IMR-90 (cell line): ENCODE results near the gene HELZ. TPM values are rescaled to one million over a fixed set of nuclear protein-coding genes. Genes with fewer than 3 reads are reported as not detected.

ENCODE experiments used
- ATAC-seq: fragments of 200-7000 bp; cut with Tn5 transposase; 2 replicates; pipeline ENCODE4 v1.9.1; 2020; ENCODE audit warnings: low read depth, mild to moderate bottlenecking, moderate library complexity
- BruUV-seq: library from RNA; stranded (reverse); fragments of 400-500 nt; replicated peaks from 2 replicates; lab custom pipeline; 2021; lab: Mats Ljungman, UMichigan
- CTCF ChIA-PET: fragments of 300-600 bp; formaldehyde crosslinking; extraction: SDS; loops from one replicate; lab custom pipeline; 2021; ENCODE audit warnings: antibody characterized with exemption; lab: Yijun Ruan, JAX
- POLR2A ChIA-PET: fragments of 300-600 bp; sonication (Branson Sonifier 250); formaldehyde crosslinking; loops from one replicate; lab custom pipeline; 2022; ENCODE audit warnings: antibody characterized with exemption; ENCODE audit not compliant: unreplicated experiment; lab: Charles Lee
- DNase-seq: peaks from one replicate; pipeline ENCODE4 v3.0.0; 2013
- H2AFZ ChIP-seq: replicated peaks from 2 replicates; pipeline ENCODE3; 2013; ENCODE audit warnings: low read length, mild to moderate bottlenecking; ENCODE audit not compliant: poor library complexity
- H2AK5ac ChIP-seq: 2 replicates; pipeline ENCODE4 v1.6.1; 2013; ENCODE audit warnings: low read depth, low read length, inconsistent platforms
- H2AK9ac ChIP-seq: replicated peaks from 2 replicates; pipeline ENCODE3; 2013; ENCODE audit warnings: mild to moderate bottlenecking, low read depth, low read length, moderate library complexity; ENCODE audit not compliant: poor library complexity
- H2BK120ac ChIP-seq: 2 replicates; pipeline ENCODE4 v1.6.1; 2013; ENCODE audit warnings: low read depth, low read length, inconsistent platforms
- H2BK15ac ChIP-seq: 3 replicates; pipeline ENCODE4 v1.6.1; 2013; ENCODE audit warnings: low read depth, low read length, inconsistent platforms
- H2BK20ac ChIP-seq: 2 replicates; pipeline ENCODE4 v1.6.1; 2013; ENCODE audit warnings: low read depth, mild to moderate bottlenecking, inconsistent platforms, low read length, moderate library complexity
- H2BK5ac ChIP-seq: 2 replicates; pipeline ENCODE4 v1.6.1; 2013; ENCODE audit warnings: mild to moderate bottlenecking, low read depth, low read length, inconsistent platforms; ENCODE audit not compliant: poor library complexity, severe bottlenecking
- H3K14ac ChIP-seq: replicated peaks from 2 replicates; pipeline ENCODE4 v1.6.1; 2013; ENCODE audit warnings: low read depth, low read length, inconsistent platforms
- H3K18ac ChIP-seq: 2 replicates; pipeline ENCODE4 v1.6.1; 2013; ENCODE audit warnings: low read depth, low read length, control low read depth
- H3K23ac ChIP-seq: 2 replicates; pipeline ENCODE4 v1.6.1; 2013; ENCODE audit warnings: low read depth, low read length, inconsistent platforms
- H3K27ac ChIP-seq: 2 replicates; pipeline ENCODE4 v1.5.1; 2013; ENCODE audit warnings: mild to moderate bottlenecking, control low read depth, low read length; ENCODE audit not compliant: insufficient read depth
- H3K27me3 ChIP-seq: 2 replicates; pipeline ENCODE4 v1.6.1; 2013; ENCODE audit warnings: low read length; ENCODE audit not compliant: control insufficient read depth, insufficient read depth
- H3K36me3 ChIP-seq: 2 replicates; pipeline ENCODE4 v1.6.1; 2013; ENCODE audit warnings: low read length, mixed read lengths; ENCODE audit not compliant: control insufficient read depth, insufficient read depth
- H3K4ac ChIP-seq: 2 replicates; pipeline ENCODE4 v1.6.1; 2013; ENCODE audit warnings: low read depth, low read length, inconsistent platforms
- H3K4me1 ChIP-seq: 2 replicates; pipeline ENCODE4 v1.6.1; 2013; ENCODE audit warnings: low read length, mixed read lengths; ENCODE audit not compliant: control insufficient read depth, insufficient read depth
- H3K4me2 ChIP-seq: 2 replicates; pipeline ENCODE4 v1.6.1; 2013; ENCODE audit warnings: low read depth, mild to moderate bottlenecking, control low read depth, low read length, moderate library complexity
- H3K4me3 ChIP-seq: 2 replicates; pipeline ENCODE4 v1.5.1; 2013; ENCODE audit warnings: low read depth, mild to moderate bottlenecking, control low read depth, low read length, moderate library complexity; ENCODE audit not compliant: insufficient read depth
- H3K56ac ChIP-seq: 2 replicates; pipeline ENCODE4 v1.6.1; 2013; ENCODE audit warnings: low read length, inconsistent platforms; ENCODE audit not compliant: insufficient read depth; ENCODE audit errors: extremely low read depth
- H3K79me1 ChIP-seq, 2 experiments: 2 replicates each; pipeline ENCODE4 v1.6.1; 2013; ENCODE audit warnings: low read length in 2 of 2, inconsistent platforms in 1 of 2, low read depth in 1 of 2
- H3K9ac ChIP-seq: 2 replicates; pipeline ENCODE4 v1.6.1; 2013; ENCODE audit warnings: low read depth, low read length, control low read depth
- H3K9me1 ChIP-seq: 2 replicates; pipeline ENCODE4 v1.6.1; 2013; ENCODE audit warnings: low read length, inconsistent platforms; ENCODE audit not compliant: insufficient read depth
- H3K9me3 ChIP-seq: 2 replicates; pipeline ENCODE4 v1.6.1; 2013; ENCODE audit warnings: low read length; ENCODE audit not compliant: control insufficient read depth, insufficient read depth
- H4K20me1 ChIP-seq: 2 replicates; pipeline ENCODE4 v1.6.1; 2013; ENCODE audit warnings: low read length, inconsistent platforms; ENCODE audit not compliant: insufficient read depth
- H4K5ac ChIP-seq: 2 replicates; pipeline ENCODE4 v1.6.1; 2013; ENCODE audit warnings: mild to moderate bottlenecking, low read depth, low read length, control low read depth
- H4K8ac ChIP-seq, 2 experiments: 2 replicates each; pipeline ENCODE4 v1.6.1; 2013; ENCODE audit warnings: low read depth in 2 of 2, low read length in 2 of 2, control low read depth in 1 of 2, inconsistent platforms in 1 of 2
- H4K91ac ChIP-seq: 2 replicates; pipeline ENCODE4 v1.6.1; 2013; ENCODE audit warnings: low read depth, low read length, inconsistent platforms; ENCODE audit not compliant: insufficient read depth
- BHLHE40 ChIP-seq: fragments of 150-350 bp; IDR thresholded peaks from 2 replicates; pipeline ENCODE4 v1.6.1; 2016; ENCODE audit warnings: mild to moderate bottlenecking, low read depth, low read length
- CEBPB ChIP-seq: IDR thresholded peaks from 2 replicates; pipeline ENCODE4 v1.6.1; 2012; ENCODE audit warnings: low read depth, low read length, improper control_type of control experiment
- CHD1 ChIP-seq: IDR thresholded peaks from 2 replicates; pipeline ENCODE4 v1.6.1; 2012; ENCODE audit warnings: low read depth, low read length, improper control_type of control experiment
- FOS ChIP-seq: fragments of 150-350 bp; IDR thresholded peaks from 2 replicates; pipeline ENCODE4 v1.6.1; 2016; ENCODE audit warnings: low read depth, low read length
- MAFK ChIP-seq: IDR thresholded peaks from 2 replicates; pipeline ENCODE4 v1.6.1; 2012; ENCODE audit warnings: low read depth, low read length, improper control_type of control experiment
- MAZ ChIP-seq: IDR thresholded peaks from 2 replicates; pipeline ENCODE4 v1.6.1; 2012; ENCODE audit warnings: low read depth, mild to moderate bottlenecking, low read length, improper control_type of control experiment, moderate library complexity, borderline replicate concordance
- MXI1 ChIP-seq: IDR thresholded peaks from 2 replicates; pipeline ENCODE4 v1.6.1; 2012; ENCODE audit warnings: low read depth, mild to moderate bottlenecking, low read length, moderate library complexity, borderline replicate concordance
- NFE2L2 ChIP-seq: fragments of 150-350 bp; IDR thresholded peaks from 2 replicates; pipeline ENCODE4 v1.6.1; 2016; ENCODE audit warnings: low read depth, mild to moderate bottlenecking, low read length
- POLR2A ChIP-seq: IDR thresholded peaks from 2 replicates; pipeline ENCODE4 v1.6.1; 2012; ENCODE audit warnings: mild to moderate bottlenecking, low read depth, low read length
- RAD21 ChIP-seq: IDR thresholded peaks from 2 replicates; pipeline ENCODE4 v1.6.1; 2012; ENCODE audit warnings: low read length, improper control_type of control experiment
- RCOR1 ChIP-seq: IDR thresholded peaks from 2 replicates; pipeline ENCODE4 v1.6.1; 2012; ENCODE audit warnings: mild to moderate bottlenecking, low read length, improper control_type of control experiment; ENCODE audit not compliant: insufficient replicate concordance
- RFX5 ChIP-seq: IDR thresholded peaks from 2 replicates; pipeline ENCODE4 v1.8.0; 2012; ENCODE audit warnings: low read depth, mild to moderate bottlenecking, low read length, moderate library complexity
- SMC3 ChIP-seq: fragments of 150-350 bp; IDR thresholded peaks from 2 replicates; pipeline ENCODE4 v1.6.1; 2016; ENCODE audit warnings: low read depth, mild to moderate bottlenecking, antibody characterized with exemption, low read length, moderate library complexity
- WGBS, 2 experiments: methylation state at CpG; one replicate each; pipeline versions ENCODE4 v1.1.5 to v1.1.7; 2013; ENCODE audit warnings: missing lambda C conversion rate in 2 of 2; ENCODE audit not compliant: insufficient read length in 1 of 2; ENCODE audit errors: extremely low coverage in 2 of 2; 5-methylcytosine and 5-hydroxymethylcytosine counted together
- dilution Hi-C: fragments of 300-500 bp; cut with HindIII; formaldehyde crosslinking; loops from one replicate; pipeline ENCODE4 v1.14.3; 2018; ENCODE audit warnings: low sequenced_read_pairs; ENCODE audit not compliant: unreplicated experiment
- in situ Hi-C: fragments of 300-500 bp; cut with MboI; formaldehyde crosslinking; loops from 3 replicates; pipeline ENCODE4 v1.14.3; 2019; ENCODE audit warnings: low sequenced_read_pairs, inconsistent platforms, mixed read lengths
- intact Hi-C: fragments of 100-400 bp; cut with micrococcal nuclease; formaldehyde crosslinking; loops from 2 replicates; pipeline ENCODE4 v1.10.0; 2022
- polyA plus RNA-seq, 3 experiments: library from polyadenylated mRNA; depleted of rRNA; stranded (reverse); fragments of >200 nt; gene quantifications; 2 replicates each; pipeline ENCODE4 v1.2.3, GENCODE V29; 2012; ENCODE audit warnings: low replicate concordance in 1 of 3
- total RNA-seq: library from RNA; depleted of rRNA; stranded (reverse); fragments of >200 nt; gene quantifications from 2 replicates; pipeline ENCODE4 v1.2.3, GENCODE V29; 2012
- TF ChIP-seq, protein P1 (sequence below): conservative IDR thresholded peaks from 2 replicates; pipeline ENCODE4 v1.5.1; 2012; ENCODE audit warnings: mild to moderate bottlenecking, low read depth, low read length, improper control_type of control experiment
- TF ChIP-seq, protein P2 (sequence below): fragments of 150-350 bp; IDR thresholded peaks from 2 replicates; pipeline ENCODE4 v1.6.1; 2016; ENCODE audit warnings: low read depth, mild to moderate bottlenecking, low read length, moderate library complexity, borderline replicate concordance
- TF ChIP-seq, protein P3 (sequence below): fragments of 150-350 bp; IDR thresholded peaks from 2 replicates; pipeline ENCODE4 v1.6.1; 2017; ENCODE audit warnings: mild to moderate bottlenecking, antibody characterized with exemption, low read length, low read depth

HELZ gene
- total and polyA plus RNA-seq, 2 of the 4 experiments (the other 2 are of a cell fraction): 8.0 to 60.6 TPM

DNA sequence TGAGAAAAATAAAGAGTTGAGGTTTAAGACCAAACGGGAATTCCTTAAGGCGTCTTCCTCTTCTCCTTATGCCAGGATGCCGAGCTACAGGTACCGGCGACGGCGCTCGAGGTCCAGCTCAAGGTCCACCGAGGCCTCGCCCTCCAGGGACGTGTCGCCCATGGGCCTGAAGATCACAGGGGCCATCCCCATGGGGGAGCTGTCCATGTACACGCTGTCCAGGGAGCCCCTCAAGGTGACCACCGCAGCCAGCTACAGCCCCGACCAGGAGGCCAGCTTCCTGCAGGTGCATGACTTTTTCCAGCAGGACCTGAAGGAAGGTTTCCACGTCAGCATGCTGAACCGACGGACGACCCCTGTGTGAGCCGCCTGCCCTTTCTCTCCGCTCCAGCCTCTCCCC is 214.4 kb downstream of the HELZ start:
- BruUV-seq: no TSS peak
- in situ Hi-C loops: no loop called here

More for the DNA sequence above, 214.4 kb downstream of the HELZ start:
- Histone ChIP-seq H4K91ac (no peak overlapping the region), H3K9me1 (peaks cover 8% of the 10 kb centered on the region; the same call in 1 of the 2 replicates), H3K14ac (no peak overlapping the region), H2BK15ac (no peak overlapping the region), H4K20me1 (no peaks in the 10 kb centered on the region), H3K4me1 (no peaks in the 10 kb centered on the region), H3K27ac (no peak overlapping the region), H3K4ac (no peak overlapping the region), H2AK9ac (no peak overlapping the region), H2BK20ac (no peak overlapping the region), H3K23ac (no peak overlapping the region), H4K5ac (no peak overlapping the region), H3K4me3 (no peak overlapping the region), H2AK5ac (no peak overlapping the region), H3K9me3 (no peaks in the 10 kb centered on the region; the same call in 1 of the 2 replicates), H3K4me2 (no peak overlapping the region), H3K56ac (no peak overlapping the region), H4K8ac (no peak overlapping the region), H3K27me3 (peaks cover 14% of the 10 kb centered on the region; the same call in 1 of the 2 replicates), H3K36me3 (no peaks in the 10 kb centered on the region), H2AFZ (no peak overlapping the region), H2BK5ac (no peak overlapping the region), H3K9ac (no peak overlapping the region), H3K79me1 (no peaks in the 10 kb centered on the region), H3K18ac (no peak overlapping the region), H2BK120ac (no peak overlapping the region)
- dilution Hi-C loops (no loop called here), intact Hi-C loops (no loop called here)
- ChIA-PET CTCF (no interaction called here), POLR2A (no interaction called here)
- TF ChIP-seq MAZ (no peak), CEBPB (no peak), MXI1 (no peak), FOS (no peak), RAD21 (no peak), CHD1 (no peak), POLR2A (no peak), RFX5 (no peak), MAFK (no peak), BHLHE40 (no peak), RCOR1 (no peak), NFE2L2 (no peak), SMC3 (no peak)
- TF ChIP-seq, protein P1, sequence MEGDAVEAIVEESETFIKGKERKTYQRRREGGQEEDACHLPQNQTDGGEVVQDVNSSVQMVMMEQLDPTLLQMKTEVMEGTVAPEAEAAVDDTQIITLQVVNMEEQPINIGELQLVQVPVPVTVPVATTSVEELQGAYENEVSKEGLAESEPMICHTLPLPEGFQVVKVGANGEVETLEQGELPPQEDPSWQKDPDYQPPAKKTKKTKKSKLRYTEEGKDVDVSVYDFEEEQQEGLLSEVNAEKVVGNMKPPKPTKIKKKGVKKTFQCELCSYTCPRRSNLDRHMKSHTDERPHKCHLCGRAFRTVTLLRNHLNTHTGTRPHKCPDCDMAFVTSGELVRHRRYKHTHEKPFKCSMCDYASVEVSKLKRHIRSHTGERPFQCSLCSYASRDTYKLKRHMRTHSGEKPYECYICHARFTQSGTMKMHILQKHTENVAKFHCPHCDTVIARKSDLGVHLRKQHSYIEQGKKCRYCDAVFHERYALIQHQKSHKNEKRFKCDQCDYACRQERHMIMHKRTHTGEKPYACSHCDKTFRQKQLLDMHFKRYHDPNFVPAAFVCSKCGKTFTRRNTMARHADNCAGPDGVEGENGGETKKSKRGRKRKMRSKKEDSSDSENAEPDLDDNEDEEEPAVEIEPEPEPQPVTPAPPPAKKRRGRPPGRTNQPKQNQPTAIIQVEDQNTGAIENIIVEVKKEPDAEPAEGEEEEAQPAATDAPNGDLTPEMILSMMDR: no peak
- TF ChIP-seq, protein P2, sequence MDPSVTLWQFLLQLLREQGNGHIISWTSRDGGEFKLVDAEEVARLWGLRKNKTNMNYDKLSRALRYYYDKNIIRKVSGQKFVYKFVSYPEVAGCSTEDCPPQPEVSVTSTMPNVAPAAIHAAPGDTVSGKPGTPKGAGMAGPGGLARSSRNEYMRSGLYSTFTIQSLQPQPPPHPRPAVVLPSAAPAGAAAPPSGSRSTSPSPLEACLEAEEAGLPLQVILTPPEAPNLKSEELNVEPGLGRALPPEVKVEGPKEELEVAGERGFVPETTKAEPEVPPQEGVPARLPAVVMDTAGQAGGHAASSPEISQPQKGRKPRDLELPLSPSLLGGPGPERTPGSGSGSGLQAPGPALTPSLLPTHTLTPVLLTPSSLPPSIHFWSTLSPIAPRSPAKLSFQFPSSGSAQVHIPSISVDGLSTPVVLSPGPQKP: no peak
- TF ChIP-seq, protein P3, sequence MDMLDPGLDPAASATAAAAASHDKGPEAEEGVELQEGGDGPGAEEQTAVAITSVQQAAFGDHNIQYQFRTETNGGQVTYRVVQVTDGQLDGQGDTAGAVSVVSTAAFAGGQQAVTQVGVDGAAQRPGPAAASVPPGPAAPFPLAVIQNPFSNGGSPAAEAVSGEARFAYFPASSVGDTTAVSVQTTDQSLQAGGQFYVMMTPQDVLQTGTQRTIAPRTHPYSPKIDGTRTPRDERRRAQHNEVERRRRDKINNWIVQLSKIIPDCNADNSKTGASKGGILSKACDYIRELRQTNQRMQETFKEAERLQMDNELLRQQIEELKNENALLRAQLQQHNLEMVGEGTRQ: no peak
- 95% methylated on average over 7 of the region's 21 CpGs; no CpG with 5 or more reads in 1 of the 2 experiments for WGBS, 2 experiments
- ATAC-seq (no peak), DNase-seq (no peak)
